Measurements from ENCODE around the gene ZNF506.
"Not testable (repeated sequence)": the region's sequence is repeated elsewhere in the genome, so short reads cannot be mapped to it uniquely, and the experiment has no call there.

Gene ZNF506

DNA sequence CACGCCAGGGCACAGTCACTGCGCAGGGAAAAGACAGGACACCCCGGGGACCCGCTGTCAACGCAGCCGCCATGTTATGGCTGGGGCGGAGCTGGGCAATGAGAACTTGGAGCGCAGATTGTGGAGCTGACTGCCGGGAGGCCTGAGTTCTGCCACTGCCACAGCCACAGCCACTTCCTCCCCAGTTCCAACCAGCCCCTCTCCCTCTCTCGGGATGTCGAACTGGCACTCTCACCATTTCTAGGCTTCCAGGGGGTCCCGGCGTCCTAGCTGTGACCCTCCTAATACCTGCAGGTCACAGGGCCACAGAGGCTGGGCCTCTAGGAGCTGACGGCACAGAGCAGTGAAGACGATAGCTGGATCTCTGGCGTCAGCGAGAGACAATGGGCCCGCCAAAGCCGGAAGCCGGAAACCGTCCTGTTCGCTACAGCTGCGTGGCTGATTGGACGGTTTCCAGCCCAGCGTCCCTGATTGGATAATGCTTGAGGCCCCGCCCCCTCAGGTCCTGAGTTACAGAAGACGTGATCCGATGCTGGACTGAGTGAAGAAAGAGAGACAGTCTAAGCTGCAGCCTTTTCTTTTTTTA lies at the start of gene ZNF506:
ZNF506 (minus strand) TSS at position 385 of the 586 bp plus-strand sequence; CDS start at position 238, 147 bp downstream.
- no peak for TF ChIP-seq CTCF (IDR thresholded peaks at IDR 0.05; ENCODE audit: low read length, missing control alignments)
- peak; percentile 96 for DNase-seq (ENCODE audit: low read depth)
- peak within 1 kb of the TSS; percentile 76 for H3K4me3 ChIP-seq (replicated peaks; ENCODE audit: low read depth, low read length)

GRCh38 chr19:19870086-19870485 lies 48.5 kb upstream of the ZNF506 start:
- not testable (repeated sequence) for DNase-seq (ENCODE audit: low read depth); H3K4me3 ChIP-seq (replicated peaks; ENCODE audit: low read depth, low read length)

DNA sequence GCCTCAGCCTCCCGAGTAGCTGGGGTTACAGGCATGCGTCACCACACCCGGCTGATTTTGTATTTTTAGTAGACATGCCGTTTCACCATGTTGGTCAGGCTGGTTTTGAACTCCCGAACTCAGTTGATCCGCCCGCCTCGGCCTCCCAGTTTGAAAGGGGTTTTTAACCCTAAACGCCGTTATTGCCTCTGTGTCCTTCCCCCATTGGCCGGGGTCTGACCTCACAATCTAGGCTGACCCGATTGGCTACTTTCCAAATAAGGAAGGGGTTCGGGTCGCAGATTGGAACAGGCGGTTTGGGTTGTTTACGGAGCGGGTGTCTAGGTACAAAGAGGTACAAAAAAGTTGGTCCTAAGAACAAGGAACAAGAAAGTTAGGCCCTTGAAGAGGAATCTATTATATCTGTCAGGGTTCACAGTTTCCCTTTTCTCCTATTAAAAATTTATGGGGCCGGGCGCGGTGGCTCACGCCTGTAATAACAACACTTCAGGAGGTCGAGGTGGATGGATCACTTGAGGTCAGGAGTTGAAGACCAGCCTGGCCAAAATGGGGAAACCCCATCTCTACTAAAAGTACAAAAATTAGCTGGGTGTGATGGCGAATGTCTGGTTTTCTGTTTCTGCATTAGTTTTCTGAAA lies 45.2 kb upstream of the ZNF506 start:
- TF ChIP-seq CTCF (IDR thresholded peaks at IDR 0.05; ENCODE audit: low read length, missing control alignments), result no peak
- peak; percentile 6 for DNase-seq (ENCODE audit: low read depth)
- H3K4me3 ChIP-seq (replicated peaks; ENCODE audit: low read depth, low read length), result peak overlapping the region; percentile 86

DNA sequence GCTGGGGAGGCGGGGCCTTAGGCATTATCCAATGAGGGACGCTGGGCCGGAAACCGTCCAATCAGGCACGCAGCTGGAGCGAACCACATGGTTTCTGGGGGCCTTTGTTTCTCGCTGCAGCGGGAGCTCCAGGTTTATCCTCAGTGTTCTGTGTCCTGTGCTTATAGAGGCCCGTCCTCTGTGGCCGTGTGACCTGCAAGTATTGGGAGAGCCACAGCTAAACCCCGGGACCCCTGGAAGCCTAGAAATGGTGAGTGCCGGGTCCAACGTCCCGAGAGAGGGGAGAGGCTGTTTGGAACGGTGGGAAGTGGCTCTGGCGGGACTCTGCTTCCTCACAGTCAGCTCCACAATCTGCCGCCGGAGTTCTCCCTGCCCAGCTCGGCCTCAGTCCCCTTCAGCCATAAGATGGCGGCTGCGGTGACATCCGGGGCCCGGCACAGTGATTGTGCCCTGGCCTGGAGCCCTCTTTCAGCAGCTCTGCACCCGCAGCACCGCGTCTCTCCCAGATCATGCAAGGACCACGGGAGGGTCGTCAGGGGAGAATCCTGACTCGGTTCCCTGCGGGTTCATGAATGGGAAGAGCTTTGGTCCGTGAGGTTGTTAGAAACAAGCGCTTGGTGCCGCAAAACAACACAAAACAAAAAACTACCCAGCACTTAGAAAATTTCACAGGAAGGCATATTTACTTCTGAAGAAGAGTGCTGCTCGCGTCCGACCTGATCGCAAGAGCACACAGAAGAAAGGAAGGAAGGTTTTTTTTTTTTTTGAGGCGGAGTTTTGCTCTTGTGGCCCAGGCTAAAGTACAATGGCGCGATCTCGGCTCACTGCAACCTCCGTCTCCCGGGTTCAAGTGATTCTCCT lies 44.4 kb upstream of the ZNF506 start, which contains the start of gene ZNF253:
ZNF253 (plus strand) TSS at position 133 of the 861 bp plus-strand sequence; CDS start at position 248, 115 bp downstream.
- peak; percentile 95 for DNase-seq (ENCODE audit: low read depth)
- no peak for TF ChIP-seq CTCF (IDR thresholded peaks at IDR 0.05; ENCODE audit: low read length, missing control alignments)

GRCh38 chr19:19860756-19861390 lies 39.3 kb upstream of the ZNF506 start:
- no peak for DNase-seq (ENCODE audit: low read depth)
- no peak overlapping the region for H3K4me3 ChIP-seq (replicated peaks; ENCODE audit: low read depth, low read length)
- no peak for TF ChIP-seq CTCF (IDR thresholded peaks at IDR 0.05; ENCODE audit: low read length, missing control alignments)

More for the DNA sequence above, 44.4 kb upstream of the ZNF506 start, which contains the start of gene ZNF253:
- peak within 1 kb of the TSS; percentile 86 for H3K4me3 ChIP-seq (replicated peaks; ENCODE audit: low read depth, low read length)

DNA sequence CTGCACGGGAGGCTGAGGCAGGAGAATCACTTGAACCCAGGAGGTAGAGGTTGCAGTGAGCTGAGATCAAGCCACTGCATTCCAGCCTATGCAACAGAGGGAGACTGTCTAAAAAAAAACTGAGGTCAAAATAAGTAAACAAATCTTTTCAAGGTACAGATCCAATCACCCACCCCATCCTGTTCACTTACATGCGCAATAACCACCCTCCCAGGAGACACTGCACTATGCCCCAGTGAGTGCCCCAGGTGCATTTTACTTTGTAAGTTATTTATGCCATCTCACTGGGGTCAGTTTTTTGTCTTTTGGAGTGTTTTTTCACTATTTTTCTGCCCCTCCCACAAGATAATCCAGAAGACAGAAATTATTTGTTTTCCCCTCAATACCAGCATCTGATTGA lies 37.2 kb upstream of the ZNF506 start:
- no peak overlapping the region for H3K4me3 ChIP-seq (replicated peaks; ENCODE audit: low read depth, low read length)
- DNase-seq (ENCODE audit: low read depth), result no peak
- no peak for TF ChIP-seq CTCF (IDR thresholded peaks at IDR 0.05; ENCODE audit: low read length, missing control alignments)

GRCh38 chr19:19851740-19852139 lies 30.2 kb upstream of the ZNF506 start:
- not testable (repeated sequence) for H3K4me3 ChIP-seq (replicated peaks; ENCODE audit: low read depth, low read length); DNase-seq (ENCODE audit: low read depth)
